Measurements from ENCODE around the gene SLC27A1. TPM values are rescaled to one million over a fixed set of nuclear protein-coding genes. Genes with fewer than 3 reads are reported as not detected.

Gene SLC27A1
- total and polyA plus RNA-seq, 2 experiments from 2014 or later: 3.5 to 11.6 TPM

DNA sequence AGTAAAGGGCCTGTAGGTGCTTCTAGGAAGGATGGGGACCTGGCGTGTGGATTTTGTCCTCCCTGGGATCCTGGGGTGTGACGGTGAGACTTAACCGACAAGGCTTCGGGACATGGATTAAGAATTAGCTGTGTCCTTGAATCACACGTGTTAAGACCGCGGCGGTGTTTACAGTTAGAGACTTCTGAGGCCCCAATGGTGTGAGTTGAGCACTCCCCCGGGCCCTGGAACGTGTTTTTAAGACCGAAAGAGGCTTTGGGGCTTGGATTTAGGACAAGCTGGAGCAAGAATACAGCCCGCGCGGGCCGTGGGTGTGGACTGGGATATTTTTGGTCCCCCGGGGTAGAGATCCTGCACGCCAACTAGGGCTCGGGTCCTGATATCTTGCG is 1.2 kb upstream of the SLC27A1 start:
- Histone ChIP-seq H4K20me1 (replicated peaks; ENCODE audit: insufficient read depth) (no peaks in the 10 kb centered on the region), H3K4me1 (ENCODE audit: insufficient read depth) (peaks cover 12% of the 10 kb centered on the region), H3K27me3 (ENCODE audit: insufficient read depth) (peaks cover 24% of the 10 kb centered on the region), H3K9me2 (ENCODE audit: insufficient read depth) (no peaks in the 10 kb centered on the region), H3K36me3 (ENCODE audit: insufficient read depth) (no peaks in the 10 kb centered on the region), H3K79me2 (replicated peaks; ENCODE audit: insufficient read depth) (no peaks in the 10 kb centered on the region), H2AFZ (peak overlapping the region; percentile 98), H3K27ac (ENCODE audit: low read depth) (no peak overlapping the region), H3F3A (replicated peaks; ENCODE audit: low read depth) (0 out of 2 replicates have a peak, but pooled peaks cover 6% of the 10 kb centered on the region), H3K4me3 (peak overlapping the region; percentile 92), H3K4me2 (peak overlapping the region; percentile 96)
- Mint-ChIP-seq H3K27me3 (ENCODE audit: insufficient read depth, low read depth, poor library complexity) (peaks cover 20% of the 10 kb centered on the region), H3K36me3 (ENCODE audit: low read depth) (no peaks in the 10 kb centered on the region; the same call in 2 of the 3 replicates), H3K9me3 (no peaks in the 10 kb centered on the region), H3K27ac (peak overlapping the region; percentile 91), H3K4me1 (peaks cover 23% of the 10 kb centered on the region), H3K4me3 (peak overlapping the region; percentile 94)
- TF ChIP-seq ZNF331 (CRISPR knock-in tag; IDR thresholded peaks at IDR 0.05; ENCODE audit: low read depth) (no peak), NANOG (IDR thresholded peaks at IDR 0.05; ENCODE audit: borderline replicate concordance) (no peak), POLR2AphosphoS5 (IDR thresholded peaks at IDR 0.05; ENCODE audit: low read depth) (no peak), JUNB (IDR thresholded peaks at IDR 0.05; ENCODE audit: unreplicated experiment) (no peak), STAT1 (IDR thresholded peaks at IDR 0.05; ENCODE audit: unreplicated experiment) (no peak)
- TF ChIP-seq, protein P1, sequence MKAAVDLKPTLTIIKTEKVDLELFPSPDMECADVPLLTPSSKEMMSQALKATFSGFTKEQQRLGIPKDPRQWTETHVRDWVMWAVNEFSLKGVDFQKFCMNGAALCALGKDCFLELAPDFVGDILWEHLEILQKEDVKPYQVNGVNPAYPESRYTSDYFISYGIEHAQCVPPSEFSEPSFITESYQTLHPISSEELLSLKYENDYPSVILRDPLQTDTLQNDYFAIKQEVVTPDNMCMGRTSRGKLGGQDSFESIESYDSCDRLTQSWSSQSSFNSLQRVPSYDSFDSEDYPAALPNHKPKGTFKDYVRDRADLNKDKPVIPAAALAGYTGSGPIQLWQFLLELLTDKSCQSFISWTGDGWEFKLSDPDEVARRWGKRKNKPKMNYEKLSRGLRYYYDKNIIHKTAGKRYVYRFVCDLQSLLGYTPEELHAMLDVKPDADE (IDR thresholded peaks at IDR 0.05): no peak
- TF ChIP-seq, protein P2, sequence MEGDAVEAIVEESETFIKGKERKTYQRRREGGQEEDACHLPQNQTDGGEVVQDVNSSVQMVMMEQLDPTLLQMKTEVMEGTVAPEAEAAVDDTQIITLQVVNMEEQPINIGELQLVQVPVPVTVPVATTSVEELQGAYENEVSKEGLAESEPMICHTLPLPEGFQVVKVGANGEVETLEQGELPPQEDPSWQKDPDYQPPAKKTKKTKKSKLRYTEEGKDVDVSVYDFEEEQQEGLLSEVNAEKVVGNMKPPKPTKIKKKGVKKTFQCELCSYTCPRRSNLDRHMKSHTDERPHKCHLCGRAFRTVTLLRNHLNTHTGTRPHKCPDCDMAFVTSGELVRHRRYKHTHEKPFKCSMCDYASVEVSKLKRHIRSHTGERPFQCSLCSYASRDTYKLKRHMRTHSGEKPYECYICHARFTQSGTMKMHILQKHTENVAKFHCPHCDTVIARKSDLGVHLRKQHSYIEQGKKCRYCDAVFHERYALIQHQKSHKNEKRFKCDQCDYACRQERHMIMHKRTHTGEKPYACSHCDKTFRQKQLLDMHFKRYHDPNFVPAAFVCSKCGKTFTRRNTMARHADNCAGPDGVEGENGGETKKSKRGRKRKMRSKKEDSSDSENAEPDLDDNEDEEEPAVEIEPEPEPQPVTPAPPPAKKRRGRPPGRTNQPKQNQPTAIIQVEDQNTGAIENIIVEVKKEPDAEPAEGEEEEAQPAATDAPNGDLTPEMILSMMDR (conservative IDR thresholded peaks at IDR 0.05; ENCODE audit: low read depth in 2 of 2): no peak
- DNase-seq (ENCODE audit: low spot score) (no peak), ATAC-seq (no peak)

DNA sequence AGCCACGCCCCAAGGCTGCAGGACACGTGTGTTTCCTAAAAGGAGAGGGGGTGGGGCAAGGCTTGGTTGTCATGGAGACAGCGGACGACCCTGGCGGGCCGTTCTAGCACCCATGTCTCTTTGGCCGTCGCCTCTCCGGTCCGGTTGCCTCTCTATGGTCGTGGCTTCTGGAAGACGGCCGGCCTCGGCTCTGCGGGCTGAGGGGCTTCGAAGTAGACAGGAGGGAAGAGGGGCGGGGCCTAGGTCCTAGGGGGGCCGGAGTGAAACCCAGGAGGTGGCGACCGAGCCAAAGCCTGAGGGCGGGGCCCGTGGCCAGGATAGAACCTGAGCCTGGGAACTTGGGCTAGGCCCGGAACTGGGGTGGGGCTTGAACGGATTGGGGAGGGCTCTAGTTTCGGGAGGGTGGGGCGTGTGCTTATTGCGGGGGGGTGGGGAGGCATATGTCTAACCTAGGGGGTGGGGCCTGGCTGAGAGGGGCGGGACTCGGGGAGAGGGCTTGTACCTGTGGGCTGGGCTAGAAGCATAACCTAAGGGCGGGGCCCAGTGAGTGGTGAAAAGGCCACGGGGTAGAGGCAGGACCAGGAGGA is 750 bp upstream of the SLC27A1 start:
- Mint-ChIP-seq H3K4me1 (peaks cover 23% of the 10 kb centered on the region), H3K27me3 (ENCODE audit: insufficient read depth, low read depth, poor library complexity) (peaks cover 21% of the 10 kb centered on the region), H3K4me3 (peak overlapping the region; percentile 94), H3K36me3 (ENCODE audit: low read depth) (no peaks in the 10 kb centered on the region; the same call in 2 of the 3 replicates), H3K9me3 (no peaks in the 10 kb centered on the region), H3K27ac (peak overlapping the region; percentile 98)
- Histone ChIP-seq H4K20me1 (replicated peaks; ENCODE audit: insufficient read depth) (no peaks in the 10 kb centered on the region), H3K79me2 (replicated peaks; ENCODE audit: insufficient read depth) (no peaks in the 10 kb centered on the region), H3K36me3 (ENCODE audit: insufficient read depth) (no peaks in the 10 kb centered on the region), H3K4me3 (peak overlapping the region; percentile 92), H3K27me3 (ENCODE audit: insufficient read depth) (peaks cover 24% of the 10 kb centered on the region), H3K9me2 (ENCODE audit: insufficient read depth) (no peaks in the 10 kb centered on the region), H3K27ac (ENCODE audit: low read depth) (no peak overlapping the region; the same call in 1 of the 2 replicates), H3K4me2 (peak overlapping the region; percentile 96), H3F3A (replicated peaks; ENCODE audit: low read depth) (0 out of 2 replicates have a peak, but pooled peaks cover 6% of the 10 kb centered on the region), H2AFZ (peak overlapping the region; percentile 100), H3K4me1 (ENCODE audit: insufficient read depth) (peaks cover 12% of the 10 kb centered on the region)
- DNase-seq (ENCODE audit: low spot score) (peak; percentile 98), ATAC-seq (peak; percentile 60)
- no peak for TF ChIP-seq NANOG (IDR thresholded peaks at IDR 0.05; ENCODE audit: borderline replicate concordance)
- no peak for TF ChIP-seq CREB1 (CRISPR knock-in tag; IDR thresholded peaks at IDR 0.05; ENCODE audit: low read depth)
- TF ChIP-seq, protein P2 (conservative IDR thresholded peaks at IDR 0.05; ENCODE audit: low read depth in 2 of 2): no peak
- TF ChIP-seq ZNF114 (CRISPR knock-in tag; IDR thresholded peaks at IDR 0.05): no peak
- TF ChIP-seq, protein P3, sequence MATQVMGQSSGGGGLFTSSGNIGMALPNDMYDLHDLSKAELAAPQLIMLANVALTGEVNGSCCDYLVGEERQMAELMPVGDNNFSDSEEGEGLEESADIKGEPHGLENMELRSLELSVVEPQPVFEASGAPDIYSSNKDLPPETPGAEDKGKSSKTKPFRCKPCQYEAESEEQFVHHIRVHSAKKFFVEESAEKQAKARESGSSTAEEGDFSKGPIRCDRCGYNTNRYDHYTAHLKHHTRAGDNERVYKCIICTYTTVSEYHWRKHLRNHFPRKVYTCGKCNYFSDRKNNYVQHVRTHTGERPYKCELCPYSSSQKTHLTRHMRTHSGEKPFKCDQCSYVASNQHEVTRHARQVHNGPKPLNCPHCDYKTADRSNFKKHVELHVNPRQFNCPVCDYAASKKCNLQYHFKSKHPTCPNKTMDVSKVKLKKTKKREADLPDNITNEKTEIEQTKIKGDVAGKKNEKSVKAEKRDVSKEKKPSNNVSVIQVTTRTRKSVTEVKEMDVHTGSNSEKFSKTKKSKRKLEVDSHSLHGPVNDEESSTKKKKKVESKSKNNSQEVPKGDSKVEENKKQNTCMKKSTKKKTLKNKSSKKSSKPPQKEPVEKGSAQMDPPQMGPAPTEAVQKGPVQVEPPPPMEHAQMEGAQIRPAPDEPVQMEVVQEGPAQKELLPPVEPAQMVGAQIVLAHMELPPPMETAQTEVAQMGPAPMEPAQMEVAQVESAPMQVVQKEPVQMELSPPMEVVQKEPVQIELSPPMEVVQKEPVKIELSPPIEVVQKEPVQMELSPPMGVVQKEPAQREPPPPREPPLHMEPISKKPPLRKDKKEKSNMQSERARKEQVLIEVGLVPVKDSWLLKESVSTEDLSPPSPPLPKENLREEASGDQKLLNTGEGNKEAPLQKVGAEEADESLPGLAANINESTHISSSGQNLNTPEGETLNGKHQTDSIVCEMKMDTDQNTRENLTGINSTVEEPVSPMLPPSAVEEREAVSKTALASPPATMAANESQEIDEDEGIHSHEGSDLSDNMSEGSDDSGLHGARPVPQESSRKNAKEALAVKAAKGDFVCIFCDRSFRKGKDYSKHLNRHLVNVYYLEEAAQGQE (IDR thresholded peaks at IDR 0.05; ENCODE audit: unreplicated experiment): no peak
- no peak for TF ChIP-seq EZH2phosphoT487 (IDR thresholded peaks at IDR 0.05; ENCODE audit: unreplicated experiment)
- TF ChIP-seq POLR2AphosphoS5 (IDR thresholded peaks at IDR 0.05; ENCODE audit: low read depth): no peak
- TF ChIP-seq, protein P1 (IDR thresholded peaks at IDR 0.05): no peak
